Fibroblast of skin of scalp (primary cell): ENCODE data around the gene XRCC6.
A peak's percentile ranks its signal among the peaks of the same experiment; 100 is the strongest.

Source experiments
- DNase-seq: peaks from one replicate; pipeline ENCODE4 v3.0.0-alpha.2; 2013

Gene XRCC6

DNA sequence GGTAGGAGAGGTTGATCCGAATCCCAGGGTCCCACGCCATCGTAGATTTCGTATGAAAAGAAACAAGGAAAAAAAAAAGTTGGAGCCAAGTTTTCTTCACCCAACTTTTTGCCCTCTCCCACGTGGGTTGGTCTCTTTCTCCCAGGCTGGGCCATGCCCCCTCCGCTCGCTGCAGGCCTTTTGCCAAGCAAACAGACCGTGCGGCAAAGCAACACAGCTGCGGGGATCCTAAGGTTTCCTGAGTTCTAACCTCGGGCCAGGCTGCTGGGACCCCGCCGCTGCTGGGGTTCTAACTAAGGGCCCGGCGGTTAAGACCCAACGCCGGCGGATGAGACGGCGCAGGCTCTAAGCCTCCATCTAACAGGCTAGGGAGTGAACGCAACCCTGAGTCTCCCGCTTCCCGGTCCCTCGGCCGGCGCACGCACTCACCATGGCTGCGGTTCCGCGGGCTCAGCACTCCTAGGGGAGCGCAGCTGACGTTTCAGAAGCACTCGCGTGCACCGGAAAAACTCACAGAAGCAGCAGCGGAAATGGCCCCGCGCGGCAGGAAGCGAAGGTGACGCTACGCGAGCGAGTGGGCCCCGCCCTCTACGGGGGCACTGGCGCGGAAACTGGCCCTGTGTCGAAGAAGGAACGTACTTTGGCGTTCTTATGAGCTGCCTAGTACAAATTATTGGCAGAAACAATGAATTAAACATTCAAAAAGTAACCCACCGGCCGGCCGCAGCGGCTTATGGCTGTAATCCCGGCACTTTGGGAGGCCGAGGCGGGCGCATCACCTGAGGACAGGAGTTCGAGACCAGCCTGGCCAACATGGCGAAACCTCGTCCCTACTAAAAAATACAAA, 67.5 kb downstream of the XRCC6 start, which contains the start of gene SNU13:
TSS of gene SNU13 (minus strand) at position 503 of the 847 bp plus-strand sequence. CDS start at position 432, 71 bp downstream.
- DNase-seq: peak; percentile 92

DNA sequence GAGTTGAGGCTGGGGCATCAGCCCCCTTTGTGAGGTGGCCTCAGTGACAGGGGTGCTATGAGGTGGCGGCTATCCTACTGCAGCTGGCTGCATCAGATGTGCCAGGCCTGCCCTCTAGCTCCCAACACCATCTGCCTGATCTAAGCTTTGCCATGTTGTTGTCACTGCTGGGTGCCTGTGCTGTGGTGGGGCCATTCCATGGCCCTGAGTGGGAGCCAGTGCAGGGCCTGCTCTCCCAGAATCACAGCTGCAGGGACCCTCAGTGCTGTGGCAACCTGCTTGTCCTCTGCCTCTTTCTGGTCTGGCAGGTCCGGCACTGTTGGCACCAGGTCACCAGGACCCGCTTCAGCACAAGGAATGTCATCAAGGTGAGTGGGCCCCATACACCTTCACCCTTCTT, 69.4 kb downstream of the XRCC6 start:
- DNase-seq: no peak

DNA sequence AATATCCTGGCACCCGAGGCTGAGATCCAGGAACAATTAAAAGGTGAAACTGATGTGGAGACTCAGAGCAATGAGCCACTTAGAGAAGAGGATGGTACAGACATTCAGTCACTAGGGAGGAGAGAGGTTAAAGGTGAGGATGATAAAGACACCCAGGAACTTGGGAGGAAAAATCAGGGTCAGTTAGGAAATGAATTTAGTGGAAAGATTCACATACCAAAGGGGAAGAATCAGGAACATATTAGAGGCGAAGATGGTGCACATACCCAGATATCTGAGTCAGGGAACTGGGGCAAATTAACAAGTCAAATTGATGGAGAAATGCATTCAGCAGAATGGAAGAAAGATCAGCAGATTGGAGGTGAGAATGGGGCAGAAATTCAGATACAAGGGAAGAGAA, 74.1 kb downstream of the XRCC6 start:
- DNase-seq: no peak

DNA sequence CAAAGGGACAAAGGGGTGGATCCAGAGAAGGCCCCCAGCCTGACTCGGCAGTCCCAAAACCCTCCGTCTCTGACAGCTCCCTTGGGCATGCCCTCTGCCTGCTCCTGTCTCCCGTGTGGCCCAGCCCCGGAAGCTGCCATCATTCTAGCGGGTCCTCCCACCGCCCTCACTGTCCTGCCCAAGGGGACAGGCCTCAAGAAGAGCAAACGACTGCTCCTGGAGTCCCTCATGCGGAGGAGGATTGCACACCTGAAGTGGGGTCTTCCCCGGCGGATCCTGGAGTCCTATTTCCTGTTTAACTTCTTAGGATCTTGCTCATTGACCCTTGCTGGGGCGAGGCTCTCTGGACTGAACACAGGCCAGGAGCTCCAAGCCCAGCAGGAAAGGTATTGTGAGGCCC, 75.6 kb downstream of the XRCC6 start:
- DNase-seq: no peak

DNA sequence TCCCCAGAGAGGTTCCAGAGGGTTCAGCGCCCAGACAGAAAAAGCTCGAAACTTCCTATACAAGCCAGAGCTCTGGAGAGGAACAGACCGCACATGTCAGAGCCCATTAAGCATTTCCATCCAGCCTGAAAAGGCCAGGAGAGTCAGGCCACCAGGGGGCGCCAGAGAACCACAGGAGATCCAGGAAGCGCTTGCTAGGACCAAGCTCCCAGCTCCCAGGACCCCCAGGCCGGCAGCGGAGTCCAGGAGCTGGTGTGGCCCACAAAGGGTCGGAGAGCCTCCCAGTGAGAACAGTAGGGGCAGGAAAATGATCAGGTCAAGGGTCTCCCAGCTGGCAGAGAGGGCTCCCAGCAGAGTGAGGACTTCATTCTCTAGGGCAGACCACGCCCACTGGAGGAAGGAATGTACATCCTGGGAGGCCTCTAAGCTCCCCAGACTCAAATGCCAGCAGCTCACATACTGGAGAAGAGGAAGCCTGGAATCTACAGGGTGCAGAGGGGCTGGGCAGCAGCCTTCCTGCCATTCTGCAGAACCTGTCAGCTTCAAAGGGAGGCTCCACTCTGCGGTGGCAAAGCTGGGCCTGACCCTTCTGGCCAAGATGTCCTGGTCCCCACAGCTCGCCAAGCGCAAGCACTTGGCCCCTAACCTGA, 76.2 kb downstream of the XRCC6 start:
- DNase-seq: peak; percentile 87

DNA sequence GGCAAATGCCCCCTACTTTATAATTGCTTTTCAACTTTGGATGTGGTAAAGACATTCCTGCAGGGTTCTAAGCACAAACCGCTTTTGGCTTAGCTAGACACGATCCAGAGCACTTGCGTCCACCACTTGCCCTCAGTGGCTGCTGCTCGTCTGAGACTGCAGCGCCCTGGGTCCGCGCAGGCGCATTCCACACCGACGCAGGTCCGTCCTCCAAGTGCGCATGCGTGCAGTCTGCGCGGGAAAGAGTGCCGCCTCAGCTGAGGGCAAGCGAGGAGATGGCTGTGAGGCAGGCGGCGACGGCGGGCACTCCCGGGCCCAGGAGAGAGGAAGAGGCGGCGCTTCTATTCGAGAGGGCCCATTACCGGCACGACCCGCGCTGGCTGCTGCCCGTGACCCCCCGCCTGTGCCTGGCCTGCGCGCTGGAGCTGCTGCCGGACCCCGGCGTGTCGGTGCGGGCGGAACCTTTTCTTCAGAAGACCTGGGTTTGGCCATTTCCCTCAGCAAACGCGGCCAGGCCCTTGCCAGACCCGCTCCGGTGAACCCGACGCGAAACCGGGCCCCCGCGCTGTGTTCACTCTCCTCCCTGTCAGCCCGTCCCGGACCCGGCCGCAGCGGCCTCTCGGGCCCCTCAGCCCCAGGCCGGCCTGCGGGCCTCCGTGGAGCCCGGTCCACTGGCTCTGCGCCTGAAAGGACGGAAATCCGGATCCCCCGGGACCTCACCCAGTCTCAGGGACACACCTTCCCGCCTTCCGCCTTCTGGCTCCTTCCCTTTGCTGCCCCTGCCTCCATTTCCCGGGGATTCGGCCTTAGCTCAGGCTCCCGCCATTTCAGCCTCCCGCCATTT, 78.4 kb downstream of the XRCC6 start, which contains the start of gene MEI1:
TSS of gene MEI1 (plus strand) at position 240 of the 844 bp plus-strand sequence. CDS start at position 276, 36 bp downstream.
- DNase-seq: peak; percentile 81

DNA sequence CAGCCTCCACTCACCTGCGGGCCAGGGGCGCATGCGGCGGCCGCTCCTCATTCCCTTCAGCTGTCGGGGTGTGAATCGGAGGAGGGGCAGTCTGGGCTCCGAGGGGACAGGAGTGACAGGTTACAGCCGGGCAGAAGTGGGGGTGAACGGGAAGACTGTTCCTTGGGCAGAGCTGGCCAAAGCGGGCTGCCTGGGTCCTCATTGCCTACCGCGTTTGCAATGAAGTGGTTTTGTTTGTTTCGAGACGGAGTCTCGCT, 78.9 kb downstream of the XRCC6 start:
- no peak for DNase-seq

DNA sequence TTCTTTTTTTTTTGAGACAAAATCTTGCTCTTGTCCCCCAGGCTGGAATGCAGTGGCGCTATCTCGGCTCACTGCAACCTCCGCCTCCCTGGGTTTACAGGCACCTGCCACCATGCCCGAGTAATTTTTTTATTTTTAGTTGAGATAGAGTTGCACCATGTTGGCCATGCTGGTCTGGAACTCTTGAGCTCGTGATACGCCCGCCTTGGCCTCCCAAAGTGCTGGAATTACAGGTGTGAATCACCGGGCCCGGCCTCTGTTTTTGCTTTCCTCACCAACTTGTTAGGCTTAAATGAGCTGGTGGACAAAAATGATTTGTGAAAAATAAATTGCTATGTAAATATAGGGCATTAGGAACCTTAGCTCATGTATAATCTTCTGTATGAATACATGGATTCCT, 81.7 kb downstream of the XRCC6 start:
- no peak for DNase-seq

DNA sequence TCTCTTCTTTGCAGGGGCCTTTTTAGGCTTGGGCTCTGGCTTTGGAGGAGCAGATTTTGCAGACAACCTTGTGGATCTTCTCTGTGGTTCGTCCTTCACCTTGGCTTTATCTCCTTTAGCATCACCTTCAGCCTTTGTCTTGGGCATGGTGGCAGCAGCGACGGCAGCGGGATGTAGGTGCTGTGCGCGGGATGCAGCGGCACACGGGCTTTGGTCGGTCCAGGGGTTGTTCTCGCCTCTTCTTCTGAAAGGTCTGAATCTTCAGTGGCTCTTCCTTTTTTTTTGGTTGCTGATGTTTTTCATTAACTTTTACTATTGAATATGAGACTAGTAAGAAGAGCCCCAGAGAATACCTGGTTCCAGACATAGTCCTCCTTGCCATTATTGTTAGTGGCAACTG, 88.2 kb downstream of the XRCC6 start:
- no peak for DNase-seq

DNA sequence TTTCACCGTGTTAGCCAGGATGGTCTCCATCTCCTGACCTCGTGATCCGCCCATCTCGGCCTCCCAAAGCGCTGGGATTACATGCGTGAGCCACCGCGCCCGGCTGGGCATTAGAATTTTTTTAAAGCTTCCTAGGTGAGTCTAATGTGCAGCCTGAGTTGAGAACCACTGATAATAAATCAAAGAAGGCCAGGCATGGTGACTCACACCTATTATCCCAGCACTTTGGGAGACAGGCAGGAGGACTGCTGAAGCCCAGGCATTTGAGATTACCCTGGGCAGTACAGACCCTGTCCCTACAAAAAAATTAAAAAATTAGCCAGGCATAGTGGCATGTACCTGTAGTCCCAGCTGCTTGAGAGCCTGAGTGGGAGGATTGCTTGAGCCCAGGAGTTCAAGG, 91.9 kb downstream of the XRCC6 start:
- DNase-seq: no peak
